HEK293 (cell line): Measurements from ENCODE around the gene CAVIN3.

ENCODE experiments used
- ATF2 ChIP-seq: fragments of 450-650 bp; formaldehyde crosslinking; IDR thresholded peaks from 2 replicates; pipeline ENCODE4 v1.5.1; 2016; ENCODE audit warnings: missing biosample characterization, missing genetic modification characterization, low read depth
- BCL11B ChIP-seq: fragments of 450-650 bp; formaldehyde crosslinking; IDR thresholded peaks from 2 replicates; pipeline ENCODE4 v1.5.1; 2016; ENCODE audit warnings: low read depth, missing biosample characterization, missing genetic modification characterization
- BCL6B ChIP-seq: fragments of 450-650 bp; formaldehyde crosslinking; IDR thresholded peaks from 2 replicates; pipeline ENCODE4 v1.5.1; 2017; ENCODE audit warnings: missing biosample characterization, missing genetic modification characterization
- EGR2 ChIP-seq: fragments of 450-650 bp; formaldehyde crosslinking; IDR thresholded peaks from 2 replicates; pipeline ENCODE4 v1.5.1; 2016; ENCODE audit warnings: low read depth, missing biosample characterization, missing genetic modification characterization
- HIC1 ChIP-seq: fragments of 450-650 bp; formaldehyde crosslinking; IDR thresholded peaks from 2 replicates; pipeline ENCODE4 v1.5.1; 2016; ENCODE audit warnings: missing biosample characterization, missing genetic modification characterization
- HOXA7 ChIP-seq: sonication (generic); formaldehyde crosslinking; IDR thresholded peaks from 2 replicates; pipeline ENCODE4 v1.8.1; 2022; ENCODE audit warnings: missing genetic modification reagents, borderline replicate concordance
- HOXC10 ChIP-seq: sonication (generic); formaldehyde crosslinking; IDR thresholded peaks from 2 replicates; pipeline ENCODE4 v1.8.1; 2023; ENCODE audit warnings: mild to moderate bottlenecking, missing genetic modification reagents
- INSM2 ChIP-seq: fragments of 450-650 bp; formaldehyde crosslinking; IDR thresholded peaks from 2 replicates; pipeline ENCODE4 v1.5.1; 2016; ENCODE audit warnings: missing biosample characterization, missing genetic modification characterization
- PRDM1 ChIP-seq: fragments of 450-650 bp; formaldehyde crosslinking; IDR thresholded peaks from 2 replicates; pipeline ENCODE4; 2016; ENCODE audit warnings: missing biosample characterization, missing genetic modification characterization
- SP7 ChIP-seq: fragments of 450-650 bp; formaldehyde crosslinking; IDR thresholded peaks from 2 replicates; pipeline ENCODE4 v1.5.1; 2016; ENCODE audit warnings: missing biosample characterization, missing genetic modification characterization
- YY1 ChIP-seq: fragments of 450-650 bp; formaldehyde crosslinking; IDR thresholded peaks from 2 replicates; pipeline ENCODE4 v1.5.1; 2018; ENCODE audit warnings: missing biosample characterization, missing genetic modification characterization
- ZBTB21 ChIP-seq: fragments of 450-650 bp; formaldehyde crosslinking; IDR thresholded peaks from 2 replicates; pipeline ENCODE4 v1.5.1; 2017; ENCODE audit warnings: missing biosample characterization, missing genetic modification characterization
- ZBTB8A ChIP-seq: fragments of 450-650 bp; formaldehyde crosslinking; IDR thresholded peaks from 2 replicates; pipeline ENCODE4 v1.5.1; 2016; ENCODE audit warnings: missing biosample characterization, missing genetic modification characterization
- ZFHX2 ChIP-seq: fragments of 450-650 bp; formaldehyde crosslinking; conservative IDR thresholded peaks from 2 replicates; pipeline ENCODE4 v1.5.1; 2016; ENCODE audit warnings: missing biosample characterization, missing genetic modification characterization
- ZNF10 ChIP-seq: fragments of 450-650 bp; formaldehyde crosslinking; IDR thresholded peaks from 2 replicates; pipeline ENCODE4 v1.5.1; 2017; ENCODE audit warnings: missing biosample characterization, missing genetic modification characterization
- ZNF274 ChIP-seq, 2 experiments: fragments of 200-500 bp in 1 of 2; fragments of 450-650 bp in 1 of 2; sonication (Bioruptor generic) in 1 of 2; formaldehyde crosslinking in 1 of 2; IDR thresholded peaks; 2 replicates each; pipeline versions ENCODE4 v1.5.1 to v1.6.1; 2014 to 2016; ENCODE audit warnings: borderline replicate concordance in 1 of 2, inconsistent platforms in 1 of 2, low read length in 1 of 2, missing biosample characterization in 1 of 2, missing genetic modification characterization in 1 of 2
- ZNF324 ChIP-seq: fragments of 450-650 bp; formaldehyde crosslinking; IDR thresholded peaks from 2 replicates; pipeline ENCODE4 v1.5.1; 2016; ENCODE audit warnings: missing biosample characterization, missing genetic modification characterization
- ZNF335 ChIP-seq: fragments of 450-650 bp; formaldehyde crosslinking; conservative IDR thresholded peaks from 2 replicates; pipeline ENCODE4 v1.5.1; 2016; ENCODE audit warnings: missing biosample characterization, missing genetic modification characterization
- ZNF341 ChIP-seq: fragments of 450-650 bp; formaldehyde crosslinking; IDR thresholded peaks from 2 replicates; pipeline ENCODE4; 2016; ENCODE audit warnings: low read depth, missing biosample characterization, missing genetic modification characterization
- ZNF350 ChIP-seq: fragments of 450-650 bp; formaldehyde crosslinking; IDR thresholded peaks from 2 replicates; pipeline ENCODE4 v1.5.0; 2017; ENCODE audit warnings: missing biosample characterization, mild to moderate bottlenecking, missing genetic modification characterization
- ZNF37A ChIP-seq: fragments of 450-650 bp; IDR thresholded peaks from 2 replicates; pipeline ENCODE4 v1.5.1; 2018; ENCODE audit warnings: missing biosample characterization, missing genetic modification characterization
- ZNF518A ChIP-seq: fragments of 450-650 bp; formaldehyde crosslinking; conservative IDR thresholded peaks from 2 replicates; pipeline ENCODE4 v1.5.1; 2016; ENCODE audit warnings: low read depth, missing biosample characterization, missing genetic modification characterization
- ZNF555 ChIP-seq: fragments of 450-650 bp; formaldehyde crosslinking; conservative IDR thresholded peaks from 2 replicates; pipeline ENCODE4 v1.5.1; 2017; ENCODE audit warnings: missing biosample characterization, mild to moderate bottlenecking, missing genetic modification characterization, inconsistent platforms
- ZNF660 ChIP-seq: fragments of 450-650 bp; IDR thresholded peaks from 2 replicates; pipeline ENCODE4 v1.5.1; 2018; ENCODE audit warnings: missing biosample characterization, mild to moderate bottlenecking, missing genetic modification characterization
- ZNF704 ChIP-seq: fragments of 450-650 bp; formaldehyde crosslinking; IDR thresholded peaks from 2 replicates; pipeline ENCODE4 v1.5.1; 2016; ENCODE audit warnings: missing biosample characterization, missing genetic modification characterization
- ZNF777 ChIP-seq: fragments of 450-650 bp; formaldehyde crosslinking; IDR thresholded peaks from 2 replicates; pipeline ENCODE4 v1.5.1; 2017; ENCODE audit warnings: missing biosample characterization, missing genetic modification characterization, borderline replicate concordance
- ZNF830 ChIP-seq: fragments of 450-650 bp; IDR thresholded peaks from 2 replicates; pipeline ENCODE4 v1.5.0; 2018; ENCODE audit warnings: missing biosample characterization, missing genetic modification characterization, low read depth, mild to moderate bottlenecking, moderate library complexity
- ZXDB ChIP-seq: fragments of 450-650 bp; formaldehyde crosslinking; IDR thresholded peaks from 2 replicates; pipeline ENCODE4 v1.5.1; 2016; ENCODE audit warnings: missing biosample characterization, missing genetic modification characterization

The CAVIN3 gene

GRCh38 chr11:6357222-6357621 is 36.9 kb upstream of the CAVIN3 start (continued):
- TF ChIP-seq ZNF37A (tag by site-specific recombination) (no peak), BCL6B (tag by site-specific recombination) (no peak), ZNF830 (tag by site-specific recombination) (no peak), ZNF704 (tag by site-specific recombination) (no peak), ZNF518A (peak; percentile 26; the same call in 1 of the 2 replicates), ZNF660 (tag by site-specific recombination) (0 out of 2 replicates have a peak, but pooled peaks have one; percentile 34), HOXA7 (no peak), BCL11B (no peak), ZNF341 (tag by site-specific recombination) (no peak), ZNF10 (no peak), ZNF335 (no peak; the same call in 1 of the 2 replicates), ZNF274 (IDR thresholded peaks at IDR 0.05; ENCODE audit: low read length) (no peak), ZNF274 (tag by site-specific recombination; IDR thresholded peaks at IDR 0.05; ENCODE audit: borderline replicate concordance) (no peak), ATF2 (peak; percentile 49), PRDM1 (tag by site-specific recombination) (no peak), ZBTB21 (tag by site-specific recombination) (peak; percentile 24; the same call in 1 of the 2 replicates), HOXC10 (CRISPR knock-in tag) (no peak), ZXDB (tag by site-specific recombination) (no peak), HIC1 (tag by site-specific recombination) (0 out of 2 replicates have a peak, but pooled peaks have one; percentile 22), ZNF777 (tag by site-specific recombination) (no peak), ZNF350 (tag by site-specific recombination) (no peak), EGR2 (tag by site-specific recombination) (peak; percentile 59), ZNF555 (no peak), YY1 (no peak), ZNF324 (tag by site-specific recombination) (no peak), ZBTB8A (tag by site-specific recombination) (no peak), INSM2 (tag by site-specific recombination) (no peak), ZFHX2 (tag by site-specific recombination) (peak; percentile 83), SP7 (0 out of 2 replicates have a peak, but pooled peaks have one; percentile 25)
